GM18519 (cell line): ENCODE data around the gene GCKR.

Experiments used
- ATAC-seq: cut with Tn5 transposase; IDR thresholded peaks from one replicate; pipeline ENCODE4 v1.9.1; 2021; ENCODE audit warnings: mild to moderate bottlenecking, moderate library complexity; ENCODE audit not compliant: unreplicated experiment, low FRiP score

GCKR gene

GRCh38 chr2:27496357-27497287 lies at the start of gene GCKR:
Gene GCKR, plus strand, starts transcription at chr2:27496839. Its CDS starts 66 bp downstream, at chr2:27496905.
- no peak for ATAC-seq

GRCh38 chr2:27448381-27448780 lies 48.3 kb upstream of the GCKR start:
- no peak for ATAC-seq

- ATAC-seq, result no peak
These were observed 45.5 kb upstream of the GCKR start for GRCh38 chr2:27451095-27451494.

GRCh38 chr2:27453968-27454367 lies 42.7 kb upstream of the GCKR start:
- ATAC-seq, result no peak

- no peak for ATAC-seq
These were observed 35.5 kb upstream of the GCKR start for GRCh38 chr2:27461118-27461517.

- ATAC-seq, result no peak
These were observed 32.2 kb upstream of the GCKR start for GRCh38 chr2:27464443-27464842.

- ATAC-seq, result no peak
These were observed 24.7 kb upstream of the GCKR start for GRCh38 chr2:27471961-27472360.

GRCh38 chr2:27485496-27485895 lies 11.1 kb upstream of the GCKR start:
- ATAC-seq, result no peak

GRCh38 chr2:27489118-27489497 lies 7.5 kb upstream of the GCKR start:
- no peak for ATAC-seq

GRCh38 chr2:27489498-27490397 lies 6.9 kb upstream of the GCKR start, which contains the start of gene IFT172:
Gene IFT172, minus strand, starts transcription at chr2:27489743. Its CDS starts 90 bp downstream, at chr2:27489653.
- ATAC-seq, result peak; percentile 88

GRCh38 chr2:27492557-27492956 lies 4.1 kb upstream of the GCKR start:
- no peak for ATAC-seq

- no peak for ATAC-seq
These were observed 2.7 kb upstream of the GCKR start for GRCh38 chr2:27493948-27494283.

GRCh38 chr2:27494284-27494943 lies 2.2 kb upstream of the GCKR start:
- ATAC-seq, result no peak

GRCh38 chr2:27494944-27495554 lies 1.6 kb upstream of the GCKR start, which contains the start of gene FNDC4:
Gene FNDC4, minus strand, starts transcription at chr2:27495200. Its CDS starts 521 bp downstream, at chr2:27494679.
- ATAC-seq, result no peak

- ATAC-seq, result no peak
These were observed 741 bp upstream of the GCKR start for GRCh38 chr2:27495840-27496356.

- ATAC-seq, result no peak
These were observed 619 bp downstream of the GCKR start for GRCh38 chr2:27497288-27497627.

GRCh38 chr2:27498975-27499374 lies 2.3 kb downstream of the GCKR start:
- ATAC-seq, result no peak

- ATAC-seq, result no peak
These were observed 4.4 kb downstream of the GCKR start for GRCh38 chr2:27501042-27501441.

GRCh38 chr2:27502142-27502541 lies 5.5 kb downstream of the GCKR start:
- no peak for ATAC-seq

GRCh38 chr2:27506587-27506986 lies 9.9 kb downstream of the GCKR start:
- no peak for ATAC-seq
